PC-3 (cell line): ENCODE results near the gene CDKN3.

ENCODE experiments used
- EZH2phosphoT487 ChIP-seq: fragments of 300-600 bp; sonication (generic); IDR thresholded peaks from 2 replicates; pipeline ENCODE4 v1.6.1; 2018; ENCODE audit warnings: mild to moderate bottlenecking, antibody characterized with exemption, low read length, borderline replicate concordance
- TF ChIP-seq, protein P1 (sequence below): fragments of 300-600 bp; sonication (generic); conservative IDR thresholded peaks from 2 replicates; pipeline ENCODE4 v1.5.1; 2017; ENCODE audit warnings: antibody characterized with exemption, low read depth, mild to moderate bottlenecking, low read length

DNA sequence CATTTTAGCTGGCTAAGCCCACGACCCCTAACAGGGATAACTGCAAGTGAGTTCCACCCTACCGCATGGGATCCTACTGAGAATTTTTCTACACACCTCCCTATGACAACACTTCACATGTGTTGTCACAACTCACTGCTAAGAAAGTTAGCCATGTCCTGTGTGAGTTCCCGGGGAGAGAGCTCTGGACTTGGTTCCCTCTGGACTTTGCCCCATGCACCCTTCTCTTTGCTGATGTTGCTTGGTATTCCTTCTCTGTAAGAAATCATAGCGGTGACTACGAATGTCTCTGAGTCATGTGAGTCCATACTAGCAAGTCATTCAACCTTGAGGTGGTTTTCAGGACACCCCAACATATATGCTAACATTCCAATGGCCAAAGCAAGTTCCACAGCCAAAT is 9.5 kb upstream of the CDKN3 start:
- TF ChIP-seq, protein P1, sequence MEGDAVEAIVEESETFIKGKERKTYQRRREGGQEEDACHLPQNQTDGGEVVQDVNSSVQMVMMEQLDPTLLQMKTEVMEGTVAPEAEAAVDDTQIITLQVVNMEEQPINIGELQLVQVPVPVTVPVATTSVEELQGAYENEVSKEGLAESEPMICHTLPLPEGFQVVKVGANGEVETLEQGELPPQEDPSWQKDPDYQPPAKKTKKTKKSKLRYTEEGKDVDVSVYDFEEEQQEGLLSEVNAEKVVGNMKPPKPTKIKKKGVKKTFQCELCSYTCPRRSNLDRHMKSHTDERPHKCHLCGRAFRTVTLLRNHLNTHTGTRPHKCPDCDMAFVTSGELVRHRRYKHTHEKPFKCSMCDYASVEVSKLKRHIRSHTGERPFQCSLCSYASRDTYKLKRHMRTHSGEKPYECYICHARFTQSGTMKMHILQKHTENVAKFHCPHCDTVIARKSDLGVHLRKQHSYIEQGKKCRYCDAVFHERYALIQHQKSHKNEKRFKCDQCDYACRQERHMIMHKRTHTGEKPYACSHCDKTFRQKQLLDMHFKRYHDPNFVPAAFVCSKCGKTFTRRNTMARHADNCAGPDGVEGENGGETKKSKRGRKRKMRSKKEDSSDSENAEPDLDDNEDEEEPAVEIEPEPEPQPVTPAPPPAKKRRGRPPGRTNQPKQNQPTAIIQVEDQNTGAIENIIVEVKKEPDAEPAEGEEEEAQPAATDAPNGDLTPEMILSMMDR, result no peak
- TF ChIP-seq EZH2phosphoT487, result no peak
